Natural killer cell (primary cell): ENCODE measurements around the gene ZFAND2B. TPM values are rescaled to one million over a fixed set of nuclear protein-coding genes. Genes with fewer than 3 reads are reported as not detected.

Experiments
- ATAC-seq, 3 donors: fragments of 150-1000 bp in 2 of 3; fragments of 200-7000 bp in 1 of 3; cut with Tn5 transposase; 1 replicate in 1 of 3; 2 replicates in 2 of 3; pipeline ENCODE4 v1.10.0; 2021; ENCODE audit warnings: mild to moderate bottlenecking in 2 of 3, moderate library complexity in 2 of 3
- DNase-seq, 2 donors: peaks; one replicate each; pipeline versions ENCODE4 v3.0.0 to v3.0.0-alpha.2; 2013 to 2021; ENCODE audit warnings: mixed read lengths in 1 of 2
- H3K27ac ChIP-seq: one replicate; pipeline ENCODE4 v1.5.1; 2013; ENCODE audit warnings: mild to moderate bottlenecking, low read length
- H3K27me3 ChIP-seq: one replicate; pipeline ENCODE4 v1.6.1; 2013; ENCODE audit warnings: low read length; ENCODE audit not compliant: control insufficient read depth, insufficient read depth
- H3K36me3 ChIP-seq: one replicate; pipeline ENCODE4 v1.6.1; 2013; ENCODE audit warnings: low read length; ENCODE audit not compliant: control insufficient read depth, insufficient read depth
- H3K4me1 ChIP-seq: one replicate; pipeline ENCODE4 v1.6.1; 2013; ENCODE audit warnings: low read length; ENCODE audit not compliant: control insufficient read depth, insufficient read depth
- H3K4me3 ChIP-seq: one replicate; pipeline ENCODE4 v1.5.1; 2013; ENCODE audit warnings: low read length
- H3K9me3 ChIP-seq: one replicate; pipeline ENCODE4 v1.6.1; 2013; ENCODE audit warnings: low read length; ENCODE audit not compliant: control insufficient read depth, insufficient read depth
- H3K27ac Mint-ChIP-seq, 2 donors: one replicate each; pipeline ENCODE4 v1.8.0; 2022; ENCODE audit warnings: mild to moderate bottlenecking in 2 of 2, mixed read lengths in 2 of 2, moderate library complexity in 1 of 2
- H3K27me3 Mint-ChIP-seq, 2 donors: one replicate each; pipeline ENCODE4 v1.8.0; 2022; ENCODE audit warnings: low read depth in 2 of 2, mixed read lengths in 2 of 2
- H3K36me3 Mint-ChIP-seq: one replicate; pipeline ENCODE4 v1.8.0; 2022; ENCODE audit warnings: mixed read lengths
- H3K4me1 Mint-ChIP-seq, 2 donors: one replicate each; pipeline ENCODE4 v1.8.0; 2022; ENCODE audit warnings: mixed read lengths in 2 of 2
- H3K4me3 Mint-ChIP-seq: one replicate; pipeline ENCODE4 v1.8.0; 2022; ENCODE audit warnings: mild to moderate bottlenecking, moderate library complexity, mixed read lengths
- H3K9me3 Mint-ChIP-seq, 2 donors: one replicate each; pipeline ENCODE4 v1.8.0; 2022; ENCODE audit warnings: mixed read lengths in 2 of 2
- CTCF ChIP-seq: fragments of 200-600 bp; IDR thresholded peaks from one replicate; pipeline ENCODE4 v1.8.0; 2022; ENCODE audit warnings: antibody characterized with exemption
- WGBS: methylation state at CpG from one replicate; pipeline ENCODE4 v1.1.7; 2013; ENCODE audit warnings: missing lambda C conversion rate; ENCODE audit not compliant: insufficient coverage; 5-methylcytosine and 5-hydroxymethylcytosine counted together
- intact Hi-C: fragments of 100-400 bp; cut with micrococcal nuclease; formaldehyde crosslinking; loops from one replicate; pipeline ENCODE4 v1.14.2; 2022
- total RNA-seq, 4 donors: library from RNA; stranded (reverse); fragments of 120-200 nt in 1 of 4; gene quantifications; one replicate each; pipeline versions ENCODE4 v1.2.3 to v1.2.4, GENCODE V29; 2013 to 2022

Gene ZFAND2B
- total RNA-seq, 3 donors from 2014 or later (not counting 1 experiment from before 2014, with no cell fraction given), result 67.6 to 84.0 (median 83.4) TPM

GRCh38 chr2:219243291-219243761, 36.7 kb downstream of the ZFAND2B start:
- intact Hi-C loops, result no loop called here
- no peak for TF ChIP-seq CTCF
- ATAC-seq, result no peak
- Mint-ChIP-seq H3K9me3 (no peaks in the 10 kb centered on the region), H3K4me3 (peak overlapping the region; percentile 35), H3K4me1 (peaks cover 25 to 40% of the 10 kb centered on the region in 2 donors), H3K27me3 (no peaks in the 10 kb centered on the region), H3K36me3 (no peaks in the 10 kb centered on the region), H3K27ac (peak overlapping the region; percentile 46 to 98)
- H3K27me3 ChIP-seq, result no peaks in the 10 kb centered on the region
- H3K9me3 ChIP-seq, result no peaks in the 10 kb centered on the region
- H3K36me3 ChIP-seq, result peaks cover 6% of the 10 kb centered on the region
- no peak overlapping the region for H3K4me3 ChIP-seq
- no peak overlapping the region for H3K27ac ChIP-seq
- H3K4me1 ChIP-seq, result peaks cover 33% of the 10 kb centered on the region
- no peak for DNase-seq
- WGBS, result 58% methylated on average over 28 of the region's 28 CpGs

GRCh38 chr2:219244789-219245147, 38.2 kb downstream of the ZFAND2B start:
- H3K36me3 ChIP-seq, result peaks cover 18% of the 10 kb centered on the region
- intact Hi-C loops, result loop anchor here (1.0 to 2.0 kb wide), 2 partner anchors 9 to 16 kb away; partner anchors contain the start of genes ANKZF1, ATG9A, TUBA4A and TUBA4B
- H3K27ac ChIP-seq, result peak overlapping the region; percentile 97
- H3K9me3 ChIP-seq, result no peaks in the 10 kb centered on the region
- DNase-seq, result no peak
- H3K4me3 Mint-ChIP-seq, result peak overlapping the region; percentile 94
- no peaks in the 10 kb centered on the region for H3K27me3 Mint-ChIP-seq
- no peaks in the 10 kb centered on the region for H3K27me3 ChIP-seq
- H3K4me1 ChIP-seq, result peaks cover 47% of the 10 kb centered on the region
- WGBS, result 32% methylated on average over 6 of the region's 6 CpGs
- no peak for ATAC-seq
- H3K4me3 ChIP-seq, result peak overlapping the region; percentile 96
- peaks cover 39 to 55% of the 10 kb centered on the region in 2 donors for H3K4me1 Mint-ChIP-seq
- TF ChIP-seq CTCF, result no peak
- no peaks in the 10 kb centered on the region for H3K36me3 Mint-ChIP-seq
- no peaks in the 10 kb centered on the region for H3K9me3 Mint-ChIP-seq
- H3K27ac Mint-ChIP-seq, result peak overlapping the region; percentile 86 to 98

GRCh38 chr2:219245148-219245898, 38.7 kb downstream of the ZFAND2B start, which contains the start of the genes GLB1L and STK16:
GLB1L (minus strand) TSS chr2:219245444; CDS start chr2:219243573, 1,871 bp downstream.
STK16 (plus strand) TSS chr2:219245479; CDS start chr2:219246000, 521 bp downstream.
- H3K4me3 Mint-ChIP-seq, result peak within 1 kb of the TSS; percentile 94
- no peaks in the 10 kb centered on the region for H3K36me3 Mint-ChIP-seq
- peak; percentile 93 to 94 for DNase-seq
- WGBS, result under 1% methylated on average over 46 of the region's 46 CpGs
- peak within 1 kb of the TSS; percentile 97 for H3K27ac ChIP-seq
- H3K36me3 ChIP-seq, result peaks cover 24% of the 10 kb centered on the region
- peak within 1 kb of the TSS; percentile 86 to 98 for H3K27ac Mint-ChIP-seq
- H3K27me3 Mint-ChIP-seq, result no peaks in the 10 kb centered on the region
- H3K4me3 ChIP-seq, result peak within 1 kb of the TSS; percentile 96
- no peak for TF ChIP-seq CTCF
- H3K9me3 Mint-ChIP-seq, result no peaks in the 10 kb centered on the region
- no peaks in the 10 kb centered on the region for H3K27me3 ChIP-seq
- H3K4me1 Mint-ChIP-seq, result peaks cover 45 to 60% of the 10 kb centered on the region in 2 donors
- peak; percentile 76 to 90 (median 84) for ATAC-seq
- H3K4me1 ChIP-seq, result peaks cover 53% of the 10 kb centered on the region
- intact Hi-C loops, result loop anchor here (1.0 to 2.0 kb wide), 2 partner anchors 8 to 17 kb away; partner anchors contain the start of genes ANKZF1, ATG9A, TUBA4A and TUBA4B
- no peaks in the 10 kb centered on the region for H3K9me3 ChIP-seq
